HG03159 (cell line): ENCODE results near the gene GOLGA3.
"Not testable (repeated sequence)": the region's sequence is repeated elsewhere in the genome, so short reads cannot be mapped to it uniquely, and the experiment has no call there.

Experiments used
- ATAC-seq: cut with Tn5 transposase; IDR thresholded peaks from one replicate; pipeline ENCODE4 v1.9.1; 2021; ENCODE audit warnings: mild to moderate bottlenecking, moderate library complexity; ENCODE audit not compliant: unreplicated experiment

Gene GOLGA3

GRCh38 chr12:132779781-132780353, 48.8 kb downstream of the GOLGA3 start:
- ATAC-seq: no peak

GRCh38 chr12:132777614-132778013, 51.1 kb downstream of the GOLGA3 start:
- ATAC-seq: no peak

- ATAC-seq: no peak
Measured at GRCh38 chr12:132776816-132777568, 51.7 kb downstream of the GOLGA3 start.

GRCh38 chr12:132776230-132776625, 52.4 kb downstream of the GOLGA3 start:
- ATAC-seq: not testable (repeated sequence)

- ATAC-seq: no peak
Measured at GRCh38 chr12:132775502-132776229, 53.0 kb downstream of the GOLGA3 start.

- no peak for ATAC-seq
Measured at GRCh38 chr12:132774646-132775275, 53.9 kb downstream of the GOLGA3 start.

GRCh38 chr12:132774159-132774558, 54.5 kb downstream of the GOLGA3 start:
- ATAC-seq: no peak

- ATAC-seq: no peak
Measured at GRCh38 chr12:132773077-132773955, 55.4 kb downstream of the GOLGA3 start.

- ATAC-seq: no peak
Measured at GRCh38 chr12:132772606-132773005, 56.1 kb downstream of the GOLGA3 start.

- ATAC-seq: peak; percentile 46
Measured at GRCh38 chr12:132771126-132771838, 57.4 kb downstream of the GOLGA3 start.

- no peak for ATAC-seq
Measured at GRCh38 chr12:132766380-132767085, 62.1 kb downstream of the GOLGA3 start.

- no peak for ATAC-seq
Measured at GRCh38 chr12:132765361-132765760, 63.3 kb downstream of the GOLGA3 start.

- no peak for ATAC-seq
Measured at GRCh38 chr12:132764231-132764630, 64.4 kb downstream of the GOLGA3 start.

GRCh38 chr12:132761921-132762583, 66.6 kb downstream of the GOLGA3 start:
- peak; percentile 77 for ATAC-seq

- peak; percentile 29 for ATAC-seq
Measured at GRCh38 chr12:132761032-132761920, 67.4 kb downstream of the GOLGA3 start, which contains the start of gene ANKLE2. ANKLE2 (minus strand) TSS chr12:132761832; CDS start chr12:132761798, 34 bp downstream.

- ATAC-seq: no peak
Measured at GRCh38 chr12:132759359-132759758, 69.3 kb downstream of the GOLGA3 start.

GRCh38 chr12:132758825-132759224, 69.8 kb downstream of the GOLGA3 start:
- ATAC-seq: not testable (repeated sequence)
